GM12875 (cell line): ENCODE data around the gene SSH3.

Source experiments
- H3K4me3 ChIP-seq: one replicate; pipeline ENCODE4 v1.5.1; 2011; ENCODE audit warnings: low read depth, low read length, control low read depth
- TF ChIP-seq, protein P1 (sequence below): IDR thresholded peaks from 2 replicates; pipeline ENCODE4 v1.5.1; 2011; ENCODE audit warnings: low read depth, mild to moderate bottlenecking, control low read depth, inconsistent platforms, low read length, moderate library complexity, borderline replicate concordance; ENCODE audit not compliant: insufficient read depth

The SSH3 gene

DNA sequence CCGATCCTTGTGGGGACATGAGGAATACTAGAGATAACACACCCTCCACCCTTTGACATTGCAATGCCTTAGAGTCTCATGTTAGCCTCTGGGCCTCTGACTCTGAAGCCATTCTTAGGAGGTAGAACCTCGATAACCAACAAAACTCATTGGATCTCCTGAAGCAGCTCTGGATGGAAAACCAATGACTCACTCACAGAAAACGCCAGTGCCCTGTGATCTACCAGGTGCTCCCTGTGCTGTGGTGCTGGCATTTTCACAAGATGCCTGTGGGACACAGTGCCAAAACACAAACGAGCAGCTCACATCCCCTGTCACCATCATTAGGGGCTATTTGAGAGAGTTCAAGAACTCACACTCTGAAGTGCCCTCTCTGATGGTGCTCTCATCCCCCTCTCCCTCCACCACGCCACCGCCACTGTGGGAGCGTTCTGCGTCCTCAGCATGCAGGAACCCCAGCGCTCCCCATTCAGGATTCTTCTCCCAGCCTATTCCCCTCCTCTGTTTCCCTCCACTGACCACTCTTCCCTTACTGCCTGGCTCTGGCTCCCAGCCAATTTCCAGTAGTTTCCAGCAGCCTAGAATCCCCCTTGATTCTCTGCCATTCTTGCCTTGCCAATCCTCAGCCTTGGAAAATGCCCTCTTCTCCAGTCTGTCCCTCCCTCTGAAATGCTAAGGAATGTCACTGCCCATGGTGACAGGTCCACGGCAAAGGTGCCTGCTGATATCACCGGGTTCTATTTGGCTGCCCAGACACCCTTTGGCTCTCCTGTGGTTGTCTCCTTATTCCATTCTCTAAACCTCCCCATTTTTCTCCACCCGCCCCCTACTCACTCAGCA is 54.7 kb downstream of the SSH3 start:
- no peak overlapping the region for H3K4me3 ChIP-seq
- TF ChIP-seq, protein P1, sequence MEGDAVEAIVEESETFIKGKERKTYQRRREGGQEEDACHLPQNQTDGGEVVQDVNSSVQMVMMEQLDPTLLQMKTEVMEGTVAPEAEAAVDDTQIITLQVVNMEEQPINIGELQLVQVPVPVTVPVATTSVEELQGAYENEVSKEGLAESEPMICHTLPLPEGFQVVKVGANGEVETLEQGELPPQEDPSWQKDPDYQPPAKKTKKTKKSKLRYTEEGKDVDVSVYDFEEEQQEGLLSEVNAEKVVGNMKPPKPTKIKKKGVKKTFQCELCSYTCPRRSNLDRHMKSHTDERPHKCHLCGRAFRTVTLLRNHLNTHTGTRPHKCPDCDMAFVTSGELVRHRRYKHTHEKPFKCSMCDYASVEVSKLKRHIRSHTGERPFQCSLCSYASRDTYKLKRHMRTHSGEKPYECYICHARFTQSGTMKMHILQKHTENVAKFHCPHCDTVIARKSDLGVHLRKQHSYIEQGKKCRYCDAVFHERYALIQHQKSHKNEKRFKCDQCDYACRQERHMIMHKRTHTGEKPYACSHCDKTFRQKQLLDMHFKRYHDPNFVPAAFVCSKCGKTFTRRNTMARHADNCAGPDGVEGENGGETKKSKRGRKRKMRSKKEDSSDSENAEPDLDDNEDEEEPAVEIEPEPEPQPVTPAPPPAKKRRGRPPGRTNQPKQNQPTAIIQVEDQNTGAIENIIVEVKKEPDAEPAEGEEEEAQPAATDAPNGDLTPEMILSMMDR: no peak
